VCaP (cell line): ENCODE data around the gene JOSD2.

Experiments
- H3K27ac ChIP-seq: fragments of 450-650 bp; 2 replicates; pipeline ENCODE4 v1.5.1; 2017
- CTCF ChIP-seq: fragments of 450-650 bp; conservative IDR thresholded peaks from 2 replicates; pipeline ENCODE4 v1.5.1; 2017; ENCODE audit warnings: mild to moderate bottlenecking, moderate library complexity

Gene JOSD2

GRCh38 chr19:50459067-50459456, 51.9 kb downstream of the JOSD2 start:
- TF ChIP-seq CTCF: no peak
- no peak overlapping the region for H3K27ac ChIP-seq

- no peak for TF ChIP-seq CTCF
- H3K27ac ChIP-seq: no peak overlapping the region
Observed at GRCh38 chr19:50458396-50459066, 52.5 kb downstream of the JOSD2 start.

- TF ChIP-seq CTCF: no peak
- no peak overlapping the region for H3K27ac ChIP-seq
Observed at GRCh38 chr19:50457300-50457699, 53.7 kb downstream of the JOSD2 start.
